Type B pancreatic cell (in vitro differentiated cells): ENCODE data around the gene TMEM89. TPM values are rescaled to one million over a fixed set of nuclear protein-coding genes. Genes with fewer than 3 reads are reported as not detected.

ENCODE experiments used
- DNase-seq: peaks from one replicate; pipeline ENCODE4 v3.0.0; 2021; ENCODE audit warnings: mixed read lengths; ENCODE audit not compliant: unreplicated experiment; ENCODE audit errors: extremely low spot score
- H3K27ac Mint-ChIP-seq: 2 replicates; pipeline ENCODE4 v1.8.0; 2021; ENCODE audit warnings: mild to moderate bottlenecking, mixed read lengths
- H3K27me3 Mint-ChIP-seq: 2 replicates; pipeline ENCODE4 v1.8.0; 2021; ENCODE audit warnings: mixed read lengths
- H3K36me3 Mint-ChIP-seq: 2 replicates; pipeline ENCODE4 v1.8.0; 2021; ENCODE audit warnings: mixed read lengths
- H3K4me1 Mint-ChIP-seq: one replicate; pipeline ENCODE4 v1.8.0; 2021; ENCODE audit warnings: mixed read lengths; ENCODE audit not compliant: unreplicated experiment
- H3K4me3 Mint-ChIP-seq: 2 replicates; pipeline ENCODE4 v1.8.0; 2021; ENCODE audit warnings: mild to moderate bottlenecking, mixed read lengths
- H3K9me3 Mint-ChIP-seq: 2 replicates; pipeline ENCODE4 v1.8.0; 2021; ENCODE audit warnings: mixed read lengths
- total RNA-seq: library from RNA; stranded (reverse); gene quantifications from 2 replicates; pipeline ENCODE4 v1.2.1, GENCODE V29; 2021; ENCODE audit warnings: low replicate concordance
- TF ChIP-seq, protein P1 (sequence below): fragments of 200-600 bp; sonication (generic); conservative IDR thresholded peaks from 2 replicates; pipeline ENCODE4 v1.5.0; 2021; ENCODE audit warnings: antibody characterized with exemption, mild to moderate bottlenecking

TMEM89 gene
- total RNA-seq, 1 donor from 2014 or later: not detected

DNA sequence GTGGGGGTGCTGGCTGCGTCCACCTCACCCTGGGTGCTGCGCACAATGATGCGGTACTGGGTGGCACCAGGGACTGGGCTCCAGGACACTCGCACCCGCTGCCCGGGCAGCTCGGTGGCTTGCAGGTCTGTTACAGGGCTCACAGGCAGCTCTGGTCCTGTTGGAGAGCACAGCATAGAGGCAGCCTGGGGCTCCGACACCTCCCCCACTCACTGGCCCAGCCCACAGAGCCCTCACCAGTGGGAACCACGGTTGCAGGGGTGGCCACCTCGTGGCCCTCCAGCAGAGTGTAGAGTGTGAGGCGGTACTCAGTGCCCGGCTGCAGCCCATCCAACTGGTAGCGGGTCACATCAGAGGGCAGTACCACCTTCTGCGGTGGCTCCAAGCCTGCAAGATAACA is 30.1 kb downstream of the TMEM89 start:
- H3K9me3 Mint-ChIP-seq: no peaks in the 10 kb centered on the region
- no peak for DNase-seq
- no peak overlapping the region for H3K4me3 Mint-ChIP-seq
- H3K27me3 Mint-ChIP-seq: peaks cover 3% of the 10 kb centered on the region
- H3K27ac Mint-ChIP-seq: no peak overlapping the region
- peaks cover 8% of the 10 kb centered on the region for H3K4me1 Mint-ChIP-seq
- H3K36me3 Mint-ChIP-seq: peaks cover 7% of the 10 kb centered on the region
- TF ChIP-seq, protein P1, sequence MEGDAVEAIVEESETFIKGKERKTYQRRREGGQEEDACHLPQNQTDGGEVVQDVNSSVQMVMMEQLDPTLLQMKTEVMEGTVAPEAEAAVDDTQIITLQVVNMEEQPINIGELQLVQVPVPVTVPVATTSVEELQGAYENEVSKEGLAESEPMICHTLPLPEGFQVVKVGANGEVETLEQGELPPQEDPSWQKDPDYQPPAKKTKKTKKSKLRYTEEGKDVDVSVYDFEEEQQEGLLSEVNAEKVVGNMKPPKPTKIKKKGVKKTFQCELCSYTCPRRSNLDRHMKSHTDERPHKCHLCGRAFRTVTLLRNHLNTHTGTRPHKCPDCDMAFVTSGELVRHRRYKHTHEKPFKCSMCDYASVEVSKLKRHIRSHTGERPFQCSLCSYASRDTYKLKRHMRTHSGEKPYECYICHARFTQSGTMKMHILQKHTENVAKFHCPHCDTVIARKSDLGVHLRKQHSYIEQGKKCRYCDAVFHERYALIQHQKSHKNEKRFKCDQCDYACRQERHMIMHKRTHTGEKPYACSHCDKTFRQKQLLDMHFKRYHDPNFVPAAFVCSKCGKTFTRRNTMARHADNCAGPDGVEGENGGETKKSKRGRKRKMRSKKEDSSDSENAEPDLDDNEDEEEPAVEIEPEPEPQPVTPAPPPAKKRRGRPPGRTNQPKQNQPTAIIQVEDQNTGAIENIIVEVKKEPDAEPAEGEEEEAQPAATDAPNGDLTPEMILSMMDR: no peak

DNA sequence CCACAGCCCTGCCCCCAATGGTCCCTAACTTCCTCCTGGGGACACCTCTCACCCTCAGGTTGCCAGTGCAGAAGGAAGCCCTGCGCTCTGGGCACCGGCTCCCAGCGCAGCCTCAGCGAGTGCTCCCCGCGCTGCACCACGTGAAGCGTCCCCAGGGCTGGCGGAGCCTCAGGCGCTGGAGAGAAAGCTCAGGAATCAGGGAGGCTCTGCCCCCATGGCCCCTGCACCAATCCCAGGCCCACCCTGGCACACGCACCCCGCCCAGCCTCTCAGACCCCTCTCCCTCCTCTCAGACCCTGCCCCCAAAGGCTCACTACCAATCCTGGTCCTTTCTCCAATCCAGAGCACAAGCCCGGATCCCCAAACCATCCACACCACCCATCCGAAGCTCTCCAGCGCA is 33.3 kb downstream of the TMEM89 start:
- H3K36me3 Mint-ChIP-seq: peaks cover 4% of the 10 kb centered on the region
- H3K4me1 Mint-ChIP-seq: no peaks in the 10 kb centered on the region
- TF ChIP-seq, protein P1: no peak
- no peaks in the 10 kb centered on the region for H3K27me3 Mint-ChIP-seq
- H3K9me3 Mint-ChIP-seq: no peaks in the 10 kb centered on the region
- no peak for DNase-seq
- H3K4me3 Mint-ChIP-seq: no peak overlapping the region
- no peak overlapping the region for H3K27ac Mint-ChIP-seq

DNA sequence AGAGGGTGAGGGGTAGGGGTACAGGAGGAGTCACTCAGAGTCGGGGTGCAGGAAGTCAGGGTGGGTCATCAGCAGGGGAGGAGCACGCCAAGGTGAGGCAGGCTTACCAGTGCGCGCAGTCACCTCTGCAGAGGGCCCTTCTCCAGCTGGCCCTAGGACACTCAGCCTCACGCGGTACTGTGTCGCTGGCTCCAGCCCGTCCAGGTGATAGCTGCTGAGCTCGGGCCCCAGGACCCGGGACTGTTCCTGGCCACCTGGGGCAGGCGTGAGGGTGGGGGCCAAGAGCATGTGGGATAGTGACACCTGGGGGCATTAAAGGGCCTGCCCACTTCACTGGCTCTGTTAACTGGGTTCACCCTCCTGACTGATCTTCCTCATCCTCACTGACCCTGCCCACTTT is 33.9 kb downstream of the TMEM89 start:
- no peaks in the 10 kb centered on the region for H3K27me3 Mint-ChIP-seq
- no peak for DNase-seq
- no peaks in the 10 kb centered on the region for H3K4me1 Mint-ChIP-seq
- TF ChIP-seq, protein P1: no peak
- H3K27ac Mint-ChIP-seq: no peak overlapping the region
- no peak overlapping the region for H3K4me3 Mint-ChIP-seq
- H3K9me3 Mint-ChIP-seq: no peaks in the 10 kb centered on the region
- H3K36me3 Mint-ChIP-seq: peaks cover 4% of the 10 kb centered on the region

DNA sequence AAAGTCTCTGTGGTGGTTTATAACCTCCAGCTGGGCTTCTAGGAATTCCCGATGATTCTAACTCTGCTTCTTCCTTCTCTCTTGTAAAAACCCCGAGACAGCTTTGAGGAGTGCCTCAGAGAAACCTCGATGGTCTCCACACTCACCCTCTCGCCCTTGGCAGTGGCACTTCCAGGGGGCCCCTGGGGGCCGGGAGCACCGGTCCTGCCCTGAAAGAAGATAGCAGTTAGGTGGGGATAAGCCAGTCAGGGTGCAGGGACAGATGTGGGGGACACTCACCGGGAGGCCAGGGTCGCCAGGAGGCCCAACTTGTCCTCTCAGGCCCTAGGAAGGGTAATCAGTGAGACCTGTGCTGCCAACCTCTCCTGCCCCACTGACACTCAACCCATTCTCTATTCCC is 36.2 kb downstream of the TMEM89 start:
- Mint-ChIP-seq H3K27me3 (no peaks in the 10 kb centered on the region), H3K9me3 (no peaks in the 10 kb centered on the region), H3K4me1 (no peaks in the 10 kb centered on the region), H3K27ac (no peak overlapping the region), H3K4me3 (no peak overlapping the region), H3K36me3 (no peaks in the 10 kb centered on the region)
- TF ChIP-seq, protein P1: no peak
- DNase-seq: no peak

DNA sequence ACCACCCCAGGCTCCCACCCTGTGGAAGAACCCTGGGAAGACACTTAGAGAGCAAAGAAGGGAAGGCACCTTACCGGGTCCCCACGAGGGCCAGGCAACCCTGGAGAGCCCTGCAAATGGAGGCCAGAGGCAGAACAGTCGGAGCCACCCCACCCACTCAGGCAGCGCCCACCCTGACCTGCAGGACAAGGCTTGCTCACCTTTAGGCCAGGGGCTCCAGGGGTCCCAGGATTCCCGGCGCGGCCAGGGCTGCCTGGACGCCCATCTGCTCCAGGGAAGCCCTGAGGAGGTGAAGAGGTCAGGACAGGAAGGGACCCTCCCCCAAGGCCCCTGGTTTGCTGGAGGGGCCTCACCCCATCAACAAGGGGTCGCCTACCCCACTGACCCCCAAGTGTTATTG is 36.7 kb downstream of the TMEM89 start:
- Mint-ChIP-seq H3K36me3 (no peaks in the 10 kb centered on the region), H3K4me1 (no peaks in the 10 kb centered on the region), H3K27me3 (no peaks in the 10 kb centered on the region), H3K4me3 (no peak overlapping the region), H3K9me3 (no peaks in the 10 kb centered on the region), H3K27ac (no peak overlapping the region)
- DNase-seq: no peak
- TF ChIP-seq, protein P1: no peak
